ENCODE data around the gene INS. TPM values are rescaled to one million over a fixed set of nuclear protein-coding genes. Genes with fewer than 3 reads are reported as not detected.

The INS gene
- total and polyA plus RNA-seq, 10 of the 15 experiments (the other 5 are each of a cell fraction or from before 2014, with no cell fraction given) = not detected

- Histone ChIP-seq H3K9me3 (replicated peaks; ENCODE audit: control insufficient read depth, insufficient read depth, low read length) (no peaks in the 10 kb centered on the region), H3K27me3 (replicated peaks in 1 of 2; ENCODE audit: control insufficient read depth in 2 of 2, insufficient read depth in 2 of 2, low read length in 1 of 2) (no peaks in the 10 kb centered on the region), H3K4me1 (ENCODE audit: control insufficient read depth, insufficient read depth, low read length) (no peaks in the 10 kb centered on the region), H3K27ac (ENCODE audit: control insufficient read depth, insufficient read depth) (no peak overlapping the region), H3K4me3 (no peak overlapping the region), H3K9ac (ENCODE audit: control insufficient read depth, insufficient read depth, low read length) (no peak overlapping the region), H3K4me2 (ENCODE audit: control insufficient read depth, insufficient read depth) (no peak overlapping the region), H2AFZ (ENCODE audit: control insufficient read depth, low read depth, low read length) (no peak overlapping the region), H3K79me2 (ENCODE audit: control insufficient read depth, insufficient read depth, low read length) (no peaks in the 10 kb centered on the region), H3K36me3 (ENCODE audit: control insufficient read depth in 2 of 2, insufficient read depth in 2 of 2, low read length in 1 of 2) (no peaks in the 10 kb centered on the region), H4K20me1 (ENCODE audit: control insufficient read depth, insufficient read depth) (no peaks in the 10 kb centered on the region)
- BruUV-seq (replicated peaks) = no TSS peak
- SMC1A ChIA-PET (ENCODE audit: uncharacterized antibody, unreplicated experiment) = no interaction called here
- RAD21 ChIA-PET (ENCODE audit: unreplicated experiment) = no interaction called here
- ATAC-seq (no peak), FAIRE-seq (no peak), DNase-seq (ENCODE audit: low read depth, low spot score) (no peak)
- intact Hi-C loops (cut with micrococcal nuclease; ENCODE audit: unreplicated experiment) (no loop called here), in situ Hi-C loops (cut with MboI) (no loop called here)
- WGBS (ENCODE audit: insufficient coverage, insufficient replicate concordance, low lambda C conversion rate, missing lambda C conversion rate) = 29% methylated on average over 14 of the region's 18 CpGs
- TF ChIP-seq, protein P1, sequence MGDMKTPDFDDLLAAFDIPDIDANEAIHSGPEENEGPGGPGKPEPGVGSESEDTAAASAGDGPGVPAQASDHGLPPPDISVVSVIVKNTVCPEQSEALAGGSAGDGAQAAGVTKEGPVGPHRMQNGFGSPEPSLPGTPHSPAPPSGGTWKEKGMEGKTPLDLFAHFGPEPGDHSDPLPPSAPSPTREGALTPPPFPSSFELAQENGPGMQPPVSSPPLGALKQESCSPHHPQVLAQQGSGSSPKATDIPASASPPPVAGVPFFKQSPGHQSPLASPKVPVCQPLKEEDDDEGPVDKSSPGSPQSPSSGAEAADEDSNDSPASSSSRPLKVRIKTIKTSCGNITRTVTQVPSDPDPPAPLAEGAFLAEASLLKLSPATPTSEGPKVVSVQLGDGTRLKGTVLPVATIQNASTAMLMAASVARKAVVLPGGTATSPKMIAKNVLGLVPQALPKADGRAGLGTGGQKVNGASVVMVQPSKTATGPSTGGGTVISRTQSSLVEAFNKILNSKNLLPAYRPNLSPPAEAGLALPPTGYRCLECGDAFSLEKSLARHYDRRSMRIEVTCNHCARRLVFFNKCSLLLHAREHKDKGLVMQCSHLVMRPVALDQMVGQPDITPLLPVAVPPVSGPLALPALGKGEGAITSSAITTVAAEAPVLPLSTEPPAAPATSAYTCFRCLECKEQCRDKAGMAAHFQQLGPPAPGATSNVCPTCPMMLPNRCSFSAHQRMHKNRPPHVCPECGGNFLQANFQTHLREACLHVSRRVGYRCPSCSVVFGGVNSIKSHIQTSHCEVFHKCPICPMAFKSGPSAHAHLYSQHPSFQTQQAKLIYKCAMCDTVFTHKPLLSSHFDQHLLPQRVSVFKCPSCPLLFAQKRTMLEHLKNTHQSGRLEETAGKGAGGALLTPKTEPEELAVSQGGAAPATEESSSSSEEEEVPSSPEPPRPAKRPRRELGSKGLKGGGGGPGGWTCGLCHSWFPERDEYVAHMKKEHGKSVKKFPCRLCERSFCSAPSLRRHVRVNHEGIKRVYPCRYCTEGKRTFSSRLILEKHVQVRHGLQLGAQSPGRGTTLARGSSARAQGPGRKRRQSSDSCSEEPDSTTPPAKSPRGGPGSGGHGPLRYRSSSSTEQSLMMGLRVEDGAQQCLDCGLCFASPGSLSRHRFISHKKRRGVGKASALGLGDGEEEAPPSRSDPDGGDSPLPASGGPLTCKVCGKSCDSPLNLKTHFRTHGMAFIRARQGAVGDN (IDR thresholded peaks at IDR 0.05) = no peak
- TF ChIP-seq SREBF1 (IDR thresholded peaks at IDR 0.05; ENCODE audit: low read length) (no peak), NFYB (IDR thresholded peaks at IDR 0.05; ENCODE audit: insufficient read depth, low read depth, low read length) (no peak), RUNX3 (IDR thresholded peaks at IDR 0.05; ENCODE audit: low read length) (no peak), STAT1 (conservative IDR thresholded peaks at IDR 0.05) (no peak), MLLT1 (IDR thresholded peaks at IDR 0.05) (no peak), PRDM15 (CRISPR knock-in tag; IDR thresholded peaks at IDR 0.05) (no peak), CBX3 (IDR thresholded peaks at IDR 0.05; ENCODE audit: borderline replicate concordance, low read depth) (no peak)
- TF ChIP-seq, protein P2, sequence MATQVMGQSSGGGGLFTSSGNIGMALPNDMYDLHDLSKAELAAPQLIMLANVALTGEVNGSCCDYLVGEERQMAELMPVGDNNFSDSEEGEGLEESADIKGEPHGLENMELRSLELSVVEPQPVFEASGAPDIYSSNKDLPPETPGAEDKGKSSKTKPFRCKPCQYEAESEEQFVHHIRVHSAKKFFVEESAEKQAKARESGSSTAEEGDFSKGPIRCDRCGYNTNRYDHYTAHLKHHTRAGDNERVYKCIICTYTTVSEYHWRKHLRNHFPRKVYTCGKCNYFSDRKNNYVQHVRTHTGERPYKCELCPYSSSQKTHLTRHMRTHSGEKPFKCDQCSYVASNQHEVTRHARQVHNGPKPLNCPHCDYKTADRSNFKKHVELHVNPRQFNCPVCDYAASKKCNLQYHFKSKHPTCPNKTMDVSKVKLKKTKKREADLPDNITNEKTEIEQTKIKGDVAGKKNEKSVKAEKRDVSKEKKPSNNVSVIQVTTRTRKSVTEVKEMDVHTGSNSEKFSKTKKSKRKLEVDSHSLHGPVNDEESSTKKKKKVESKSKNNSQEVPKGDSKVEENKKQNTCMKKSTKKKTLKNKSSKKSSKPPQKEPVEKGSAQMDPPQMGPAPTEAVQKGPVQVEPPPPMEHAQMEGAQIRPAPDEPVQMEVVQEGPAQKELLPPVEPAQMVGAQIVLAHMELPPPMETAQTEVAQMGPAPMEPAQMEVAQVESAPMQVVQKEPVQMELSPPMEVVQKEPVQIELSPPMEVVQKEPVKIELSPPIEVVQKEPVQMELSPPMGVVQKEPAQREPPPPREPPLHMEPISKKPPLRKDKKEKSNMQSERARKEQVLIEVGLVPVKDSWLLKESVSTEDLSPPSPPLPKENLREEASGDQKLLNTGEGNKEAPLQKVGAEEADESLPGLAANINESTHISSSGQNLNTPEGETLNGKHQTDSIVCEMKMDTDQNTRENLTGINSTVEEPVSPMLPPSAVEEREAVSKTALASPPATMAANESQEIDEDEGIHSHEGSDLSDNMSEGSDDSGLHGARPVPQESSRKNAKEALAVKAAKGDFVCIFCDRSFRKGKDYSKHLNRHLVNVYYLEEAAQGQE (IDR thresholded peaks at IDR 0.05; ENCODE audit: low read depth, low read length) = no peak
- TF ChIP-seq, protein P3, sequence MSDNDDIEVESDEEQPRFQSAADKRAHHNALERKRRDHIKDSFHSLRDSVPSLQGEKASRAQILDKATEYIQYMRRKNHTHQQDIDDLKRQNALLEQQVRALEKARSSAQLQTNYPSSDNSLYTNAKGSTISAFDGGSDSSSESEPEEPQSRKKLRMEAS (IDR thresholded peaks at IDR 0.05; ENCODE audit: low read depth, low read length) = no peak
- CTCF ChIA-PET = no interaction called here
- POLR2A ChIA-PET = no interaction called here
Measured at GRCh38 chr11:2182075-2182474, 21.1 kb upstream of the INS start.
